ENCODE measurements around the gene CRTAC1. TPM values are rescaled to one million over a fixed set of nuclear protein-coding genes. Genes with fewer than 3 reads are reported as not detected.

Gene CRTAC1
- polyA plus RNA-seq, 1 donor (not counting 4 experiments of a cell fraction or from before 2014, with no cell fraction given): not detected

DNA sequence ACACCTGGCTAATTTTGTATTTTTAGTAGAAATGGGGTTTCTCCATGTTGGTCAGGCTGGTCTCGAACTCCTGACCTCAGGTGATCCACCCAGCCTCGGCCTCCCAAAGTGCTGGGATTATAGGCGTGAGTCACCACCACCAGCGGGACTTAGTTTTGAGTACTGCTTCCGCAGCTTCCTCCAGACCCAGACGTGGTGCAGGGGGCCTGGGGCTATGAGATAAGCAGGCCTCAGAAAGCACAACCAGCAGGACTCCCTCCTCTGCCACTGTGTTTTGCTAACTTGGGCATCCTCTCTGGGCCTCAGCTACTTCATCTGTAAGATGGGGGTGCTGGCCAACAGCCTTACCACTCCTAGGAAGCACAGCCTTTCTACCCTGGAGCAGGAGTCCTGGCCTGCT lies 143.0 kb downstream of the CRTAC1 start:
- Histone ChIP-seq H3K4me1 (ENCODE audit: control insufficient read depth, extremely low read depth, insufficient read depth, low read length) (peaks cover 24% of the 10 kb centered on the region), H3K9me1 (ENCODE audit: control insufficient read depth, extremely low read depth, insufficient read depth, low read length) (no peaks in the 10 kb centered on the region), H3K36me3 (ENCODE audit: control insufficient read depth in 2 of 2, extremely low read depth in 1 of 2, insufficient read depth in 2 of 2, low read length in 2 of 2) (no peaks in the 10 kb centered on the region), H3K27me3 (ENCODE audit: control insufficient read depth, extremely low read depth, insufficient read depth, low read length) (no peaks in the 10 kb centered on the region), H3K9ac (ENCODE audit: control insufficient read depth, extremely low read depth, insufficient read depth, low read length) (no peak overlapping the region), H3K9me3 (ENCODE audit: control insufficient read depth, low read depth, low read length) (no peaks in the 10 kb centered on the region), H2AFZ (ENCODE audit: control insufficient read depth, low read length) (no peak overlapping the region), H4K20me1 (ENCODE audit: control insufficient read depth, extremely low read depth, insufficient read depth, low read length) (no peaks in the 10 kb centered on the region), H3K79me2 (ENCODE audit: control insufficient read depth, insufficient read depth, low read length) (no peaks in the 10 kb centered on the region), H3K4me3 (ENCODE audit: control insufficient read depth in 2 of 3, extremely low read depth in 1 of 3, insufficient read depth in 2 of 3, low read depth in 1 of 3, low read length in 3 of 3) (no peak overlapping the region), H3K27ac (ENCODE audit: control insufficient read depth, insufficient read depth, low read length) (no peak overlapping the region), H3K4me2 (ENCODE audit: control insufficient read depth, extremely low read depth, insufficient read depth, low read depth, low read length) (no peak overlapping the region)
- no peak for TF ChIP-seq EZH2 (IDR thresholded peaks at IDR 0.05; ENCODE audit: low read length)
- TF ChIP-seq, protein P1, sequence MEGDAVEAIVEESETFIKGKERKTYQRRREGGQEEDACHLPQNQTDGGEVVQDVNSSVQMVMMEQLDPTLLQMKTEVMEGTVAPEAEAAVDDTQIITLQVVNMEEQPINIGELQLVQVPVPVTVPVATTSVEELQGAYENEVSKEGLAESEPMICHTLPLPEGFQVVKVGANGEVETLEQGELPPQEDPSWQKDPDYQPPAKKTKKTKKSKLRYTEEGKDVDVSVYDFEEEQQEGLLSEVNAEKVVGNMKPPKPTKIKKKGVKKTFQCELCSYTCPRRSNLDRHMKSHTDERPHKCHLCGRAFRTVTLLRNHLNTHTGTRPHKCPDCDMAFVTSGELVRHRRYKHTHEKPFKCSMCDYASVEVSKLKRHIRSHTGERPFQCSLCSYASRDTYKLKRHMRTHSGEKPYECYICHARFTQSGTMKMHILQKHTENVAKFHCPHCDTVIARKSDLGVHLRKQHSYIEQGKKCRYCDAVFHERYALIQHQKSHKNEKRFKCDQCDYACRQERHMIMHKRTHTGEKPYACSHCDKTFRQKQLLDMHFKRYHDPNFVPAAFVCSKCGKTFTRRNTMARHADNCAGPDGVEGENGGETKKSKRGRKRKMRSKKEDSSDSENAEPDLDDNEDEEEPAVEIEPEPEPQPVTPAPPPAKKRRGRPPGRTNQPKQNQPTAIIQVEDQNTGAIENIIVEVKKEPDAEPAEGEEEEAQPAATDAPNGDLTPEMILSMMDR (optimal IDR thresholded peaks at IDR 0.05 in 1 of 3, IDR thresholded peaks at IDR 0.05 in 1 of 3, conservative IDR thresholded peaks at IDR 0.05 in 1 of 3; ENCODE audit: extremely low read depth in 1 of 3, insufficient read depth in 2 of 3, low read length in 3 of 3): no peak
- FAIRE-seq: no peak
- dilution Hi-C loops (cut with MboI; ENCODE audit: extremely low pct_ligation_motif_present, low sequenced_read_pairs): no loop called here
- no peak for DNase-seq (ENCODE audit: low read depth, low spot score)

GRCh38 chr10:97886286-97886685 lies 144.1 kb downstream of the CRTAC1 start:
- DNase-seq (ENCODE audit: low read depth, low spot score): no peak
- no peaks in the 10 kb centered on the region for H3K36me3 ChIP-seq (ENCODE audit: control insufficient read depth in 2 of 2, extremely low read depth in 1 of 2, insufficient read depth in 2 of 2, low read length in 2 of 2)
- H2AFZ ChIP-seq (ENCODE audit: control insufficient read depth, low read length): no peak overlapping the region
- H3K4me3 ChIP-seq (ENCODE audit: control insufficient read depth in 2 of 3, extremely low read depth in 1 of 3, insufficient read depth in 2 of 3, low read depth in 1 of 3, low read length in 3 of 3): no peak overlapping the region
- TF ChIP-seq, protein P1 (optimal IDR thresholded peaks at IDR 0.05 in 1 of 3, IDR thresholded peaks at IDR 0.05 in 1 of 3, conservative IDR thresholded peaks at IDR 0.05 in 1 of 3; ENCODE audit: extremely low read depth in 1 of 3, insufficient read depth in 2 of 3, low read length in 3 of 3): no peak
- TF ChIP-seq EZH2 (IDR thresholded peaks at IDR 0.05; ENCODE audit: low read length): no peak
- no peak for FAIRE-seq
- H3K79me2 ChIP-seq (ENCODE audit: control insufficient read depth, insufficient read depth, low read length): no peaks in the 10 kb centered on the region
- H3K9me3 ChIP-seq (ENCODE audit: control insufficient read depth, low read depth, low read length): no peaks in the 10 kb centered on the region
- H3K27me3 ChIP-seq (ENCODE audit: control insufficient read depth, extremely low read depth, insufficient read depth, low read length): no peaks in the 10 kb centered on the region
- no peaks in the 10 kb centered on the region for H4K20me1 ChIP-seq (ENCODE audit: control insufficient read depth, extremely low read depth, insufficient read depth, low read length)
- H3K9ac ChIP-seq (ENCODE audit: control insufficient read depth, extremely low read depth, insufficient read depth, low read length): no peak overlapping the region
- peaks cover 32% of the 10 kb centered on the region for H3K4me1 ChIP-seq (ENCODE audit: control insufficient read depth, extremely low read depth, insufficient read depth, low read length)
- no peaks in the 10 kb centered on the region for H3K9me1 ChIP-seq (ENCODE audit: control insufficient read depth, extremely low read depth, insufficient read depth, low read length)
- no peak overlapping the region for H3K4me2 ChIP-seq (ENCODE audit: control insufficient read depth, extremely low read depth, insufficient read depth, low read depth, low read length)
- H3K27ac ChIP-seq (ENCODE audit: control insufficient read depth, insufficient read depth, low read length): no peak overlapping the region
- dilution Hi-C loops (cut with MboI; ENCODE audit: extremely low pct_ligation_motif_present, low sequenced_read_pairs): no loop called here

All from keratinocyte (primary cell).